ENCODE results near the gene CLINT1.

CLINT1 gene

DNA sequence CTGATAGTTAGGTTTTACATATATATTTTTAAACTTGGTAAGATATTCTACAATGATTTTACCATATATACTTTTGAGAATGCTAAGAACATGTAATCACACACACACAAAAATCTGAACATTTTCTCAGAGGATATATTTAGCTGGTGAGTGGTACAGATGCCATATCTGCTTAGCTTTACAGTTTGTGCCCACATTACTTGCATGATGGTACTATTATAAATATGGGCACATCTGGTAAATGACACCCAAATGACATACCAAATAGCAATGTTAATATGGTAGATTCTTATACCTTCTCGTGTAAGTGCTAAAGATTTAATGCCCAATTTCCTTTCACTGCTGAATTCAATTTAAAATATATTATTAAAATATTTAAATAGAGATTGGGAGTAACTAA is 58.8 kb downstream of the CLINT1 start:
- no peak for DNase-seq (ENCODE audit: low read depth, low spot score)
- POLR2A ChIA-PET = no interaction called here
- H3K4me3 ChIP-seq (ENCODE audit: low read depth, low read length) = no peak overlapping the region
- CTCF ChIA-PET = interaction anchor here (2.0 to 2.2 kb wide), 2 partner anchors 12 to 17 kb away, joined by 6 read pairs; no protein-coding TSS in a partner anchor
- TF ChIP-seq, protein P1, sequence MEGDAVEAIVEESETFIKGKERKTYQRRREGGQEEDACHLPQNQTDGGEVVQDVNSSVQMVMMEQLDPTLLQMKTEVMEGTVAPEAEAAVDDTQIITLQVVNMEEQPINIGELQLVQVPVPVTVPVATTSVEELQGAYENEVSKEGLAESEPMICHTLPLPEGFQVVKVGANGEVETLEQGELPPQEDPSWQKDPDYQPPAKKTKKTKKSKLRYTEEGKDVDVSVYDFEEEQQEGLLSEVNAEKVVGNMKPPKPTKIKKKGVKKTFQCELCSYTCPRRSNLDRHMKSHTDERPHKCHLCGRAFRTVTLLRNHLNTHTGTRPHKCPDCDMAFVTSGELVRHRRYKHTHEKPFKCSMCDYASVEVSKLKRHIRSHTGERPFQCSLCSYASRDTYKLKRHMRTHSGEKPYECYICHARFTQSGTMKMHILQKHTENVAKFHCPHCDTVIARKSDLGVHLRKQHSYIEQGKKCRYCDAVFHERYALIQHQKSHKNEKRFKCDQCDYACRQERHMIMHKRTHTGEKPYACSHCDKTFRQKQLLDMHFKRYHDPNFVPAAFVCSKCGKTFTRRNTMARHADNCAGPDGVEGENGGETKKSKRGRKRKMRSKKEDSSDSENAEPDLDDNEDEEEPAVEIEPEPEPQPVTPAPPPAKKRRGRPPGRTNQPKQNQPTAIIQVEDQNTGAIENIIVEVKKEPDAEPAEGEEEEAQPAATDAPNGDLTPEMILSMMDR (IDR thresholded peaks at IDR 0.05; ENCODE audit: insufficient read depth, low read length, missing control alignments) = no peak

DNA sequence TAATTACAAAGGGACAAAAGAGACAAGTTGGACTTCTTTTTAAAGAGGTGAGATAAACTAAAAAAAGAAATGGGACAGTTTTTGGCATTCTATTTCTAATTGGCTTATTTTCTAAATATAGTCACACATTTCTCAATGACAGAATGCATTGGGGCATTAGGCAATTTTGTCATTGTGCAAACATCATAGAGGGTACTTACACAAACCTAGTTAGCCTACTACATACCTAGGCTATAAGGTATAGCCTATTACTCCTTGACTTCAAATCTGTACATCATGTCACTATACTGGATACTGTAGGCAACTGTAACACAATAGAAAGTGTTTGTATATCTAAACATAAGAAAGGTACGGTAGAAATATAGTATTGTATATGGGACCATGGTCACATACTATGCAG is 59.4 kb downstream of the CLINT1 start:
- POLR2A ChIA-PET = no interaction called here
- CTCF ChIA-PET = interaction anchor here (2.2 kb wide), 1 partner anchor 18 kb away, joined by 6 read pairs; no protein-coding TSS in a partner anchor
- DNase-seq (ENCODE audit: low read depth, low spot score) = no peak
- TF ChIP-seq, protein P1 (IDR thresholded peaks at IDR 0.05; ENCODE audit: insufficient read depth, low read length, missing control alignments) = no peak
- no peak overlapping the region for H3K4me3 ChIP-seq (ENCODE audit: low read depth, low read length)

DNA sequence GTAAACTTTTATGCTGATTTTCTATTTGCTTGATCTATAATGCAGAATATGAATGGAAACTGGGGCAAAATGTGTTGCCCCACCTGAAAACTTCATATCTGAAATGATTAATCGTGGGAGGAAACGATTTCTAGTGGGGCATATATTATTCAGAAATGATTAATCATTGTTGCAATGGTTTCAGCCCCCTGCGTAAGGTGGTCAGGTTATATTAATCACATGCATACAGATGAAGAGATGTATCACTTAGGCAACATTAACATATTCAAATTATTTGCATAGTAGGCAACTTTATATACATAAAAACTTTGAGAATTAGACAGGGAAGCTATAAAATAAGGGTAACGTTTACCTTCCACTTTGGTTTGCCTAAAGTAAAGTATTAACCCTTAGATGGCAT is 65.6 kb downstream of the CLINT1 start:
- TF ChIP-seq, protein P1 (IDR thresholded peaks at IDR 0.05; ENCODE audit: insufficient read depth, low read length, missing control alignments) = no peak
- no peak for DNase-seq (ENCODE audit: low read depth, low spot score)
- ChIA-PET CTCF (interaction anchor here (0.7 to 2.2 kb wide), 4 partner anchors 32 to 1339 kb away, joined by 3 to 11 read pairs (median 4); no protein-coding TSS in a partner anchor), POLR2A (interaction anchor here (0.6 kb wide), 1 partner anchor 1325 kb away, joined by 3 read pairs; no protein-coding TSS in a partner anchor)
- H3K4me3 ChIP-seq (ENCODE audit: low read depth, low read length) = no peak overlapping the region

DNA sequence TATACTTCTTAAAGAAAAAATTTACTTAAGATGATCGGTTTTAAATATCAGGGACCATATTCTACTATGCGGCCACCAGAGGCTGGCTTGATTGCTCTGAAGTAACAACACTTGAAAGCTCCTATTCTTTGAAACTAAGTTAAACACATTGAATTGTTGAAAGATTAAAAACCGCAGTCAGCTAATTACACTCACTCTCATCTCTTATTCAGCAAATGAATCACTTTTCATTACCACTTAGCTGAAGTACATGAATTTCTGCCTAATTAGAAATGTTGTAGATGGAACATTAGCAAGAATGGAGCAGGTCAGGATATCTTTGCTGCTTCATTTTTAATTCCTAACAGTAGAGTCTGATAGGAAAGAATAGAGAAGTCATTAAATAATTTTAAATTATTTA is 73.1 kb downstream of the CLINT1 start:
- no peak overlapping the region for H3K4me3 ChIP-seq (ENCODE audit: low read depth, low read length)
- no peak for DNase-seq (ENCODE audit: low read depth, low spot score)
- TF ChIP-seq, protein P1 (IDR thresholded peaks at IDR 0.05; ENCODE audit: insufficient read depth, low read length, missing control alignments) = no peak
- ChIA-PET POLR2A (no interaction called here), CTCF (interaction anchor here (1.5 kb wide), 1 partner anchor 24 kb away, joined by 3 read pairs; no protein-coding TSS in a partner anchor)

DNA sequence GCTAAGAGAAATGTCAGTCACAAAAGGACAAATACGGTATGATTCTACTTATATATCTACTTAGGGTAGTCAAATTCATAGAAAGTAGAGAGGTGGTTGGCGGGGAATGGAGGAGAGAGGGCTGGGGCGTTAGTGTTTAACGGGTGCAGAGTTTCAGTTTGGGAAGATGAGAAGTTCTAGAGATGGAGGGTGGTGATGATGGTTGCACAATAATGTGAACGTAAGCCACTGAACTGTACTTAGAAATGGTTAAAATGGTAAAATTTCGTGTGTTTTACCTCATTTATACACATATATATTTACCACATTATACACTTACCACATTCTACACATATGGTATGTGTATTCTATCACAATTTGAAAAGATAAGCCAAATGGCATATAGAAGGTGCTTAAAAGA is 79.7 kb downstream of the CLINT1 start:
- H3K4me3 ChIP-seq (ENCODE audit: low read depth, low read length) = no peak overlapping the region
- ChIA-PET POLR2A (no interaction called here), CTCF (interaction anchor here (2.1 kb wide), 1 partner anchor 17 kb away, joined by 8 read pairs; no protein-coding TSS in a partner anchor)
- TF ChIP-seq, protein P1 (IDR thresholded peaks at IDR 0.05; ENCODE audit: insufficient read depth, low read length, missing control alignments) = no peak
- DNase-seq (ENCODE audit: low read depth, low spot score) = no peak

DNA sequence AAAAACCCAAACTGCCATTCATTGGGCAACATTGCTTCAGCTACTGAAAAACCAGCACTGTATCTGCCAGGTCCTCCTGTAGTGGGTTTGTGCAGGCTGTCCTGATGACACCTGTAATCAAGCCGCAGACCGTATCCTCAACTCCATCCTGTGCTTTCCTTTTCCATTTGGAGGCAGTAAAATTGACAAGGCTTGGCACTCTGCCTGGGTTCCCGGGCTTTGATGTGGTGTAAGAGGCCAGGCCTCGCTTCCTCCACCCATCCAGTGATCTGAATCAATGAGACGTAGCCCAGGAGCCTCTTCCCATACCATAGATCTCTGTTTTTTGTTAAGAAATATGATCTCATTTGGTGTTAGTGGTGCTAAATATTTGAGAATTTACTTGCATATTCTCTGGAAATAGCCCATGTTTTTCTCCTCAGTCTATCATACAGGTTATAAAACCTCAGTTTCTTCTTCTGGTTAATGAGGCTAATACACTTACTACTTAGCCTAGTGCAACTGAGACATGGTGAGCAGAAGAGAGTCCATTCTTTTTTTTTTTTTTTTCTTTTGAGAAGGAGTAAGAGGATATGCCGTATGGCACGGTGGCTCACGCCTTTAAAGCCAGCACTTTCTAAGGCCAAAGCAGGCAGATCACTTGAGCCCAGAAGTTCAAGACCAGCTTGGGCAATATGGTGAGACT is 80.7 kb downstream of the CLINT1 start:
- TF ChIP-seq, protein P1 (IDR thresholded peaks at IDR 0.05; ENCODE audit: insufficient read depth, low read length, missing control alignments) = no peak
- POLR2A ChIA-PET = no interaction called here
- CTCF ChIA-PET = interaction anchor here (2.1 kb wide), 1 partner anchor 16 kb away, joined by 8 read pairs; no protein-coding TSS in a partner anchor
- no peak for DNase-seq (ENCODE audit: low read depth, low spot score)
- no peak overlapping the region for H3K4me3 ChIP-seq (ENCODE audit: low read depth, low read length)
